ENCODE results near the gene GNL1.
"Not testable (repeated sequence)": the region's sequence is repeated elsewhere in the genome, so short reads cannot be mapped to it uniquely, and the experiment has no call there.

Gene GNL1

GRCh38 chr6:30511169-30511546 is 45.1 kb downstream of the GNL1 start:
- H3K27me3 ChIP-seq (ENCODE audit: insufficient read depth, insufficient read length), result no peaks in the 10 kb centered on the region
- no peak for TF ChIP-seq ZNF274 (IDR thresholded peaks at IDR 0.05; ENCODE audit: low read depth, low read length)
- TF ChIP-seq YY1 (IDR thresholded peaks at IDR 0.05; ENCODE audit: insufficient read depth, insufficient read length), result no peak
- TF ChIP-seq SUZ12 (IDR thresholded peaks at IDR 0.05; ENCODE audit: extremely low read depth, insufficient read depth, insufficient read length), result no peak
- no peaks in the 10 kb centered on the region for H3K4me1 ChIP-seq (ENCODE audit: insufficient read depth, insufficient read length)
- no peak overlapping the region for H3K4me3 ChIP-seq (ENCODE audit: insufficient read length, low read depth)
- H3K36me3 ChIP-seq (ENCODE audit: insufficient read depth, insufficient read length, low read length), result no peaks in the 10 kb centered on the region
- H3K9ac ChIP-seq (ENCODE audit: insufficient read length, low read depth), result no peak overlapping the region
- H3K9me3 ChIP-seq (ENCODE audit: insufficient read depth, low read length), result no peaks in the 10 kb centered on the region
- no peak for DNase-seq (ENCODE audit: low read depth, low spot score)

GRCh38 chr6:30510419-30511168 is 45.7 kb downstream of the GNL1 start:
- Histone ChIP-seq H3K9ac (ENCODE audit: insufficient read length, low read depth) (no peak overlapping the region), H3K36me3 (ENCODE audit: insufficient read depth, insufficient read length, low read length) (no peaks in the 10 kb centered on the region), H3K4me1 (ENCODE audit: insufficient read depth, insufficient read length) (no peaks in the 10 kb centered on the region), H3K9me3 (ENCODE audit: insufficient read depth, low read length) (no peaks in the 10 kb centered on the region), H3K4me3 (ENCODE audit: insufficient read length, low read depth) (no peak overlapping the region), H3K27me3 (ENCODE audit: insufficient read depth, insufficient read length) (no peaks in the 10 kb centered on the region)
- TF ChIP-seq YY1 (IDR thresholded peaks at IDR 0.05; ENCODE audit: insufficient read depth, insufficient read length), result no peak
- TF ChIP-seq ZNF274 (IDR thresholded peaks at IDR 0.05; ENCODE audit: low read depth, low read length), result no peak
- no peak for TF ChIP-seq SUZ12 (IDR thresholded peaks at IDR 0.05; ENCODE audit: extremely low read depth, insufficient read depth, insufficient read length)
- no peak for DNase-seq (ENCODE audit: low read depth, low spot score)

- Histone ChIP-seq H3K36me3 (ENCODE audit: insufficient read depth, insufficient read length, low read length) (no peaks in the 10 kb centered on the region), H3K4me3 (ENCODE audit: insufficient read length, low read depth) (no peak overlapping the region), H3K9me3 (ENCODE audit: insufficient read depth, low read length) (no peaks in the 10 kb centered on the region), H3K4me1 (ENCODE audit: insufficient read depth, insufficient read length) (no peaks in the 10 kb centered on the region), H3K27me3 (ENCODE audit: insufficient read depth, insufficient read length) (no peaks in the 10 kb centered on the region), H3K9ac (ENCODE audit: insufficient read length, low read depth) (no peak overlapping the region)
- DNase-seq (ENCODE audit: low read depth, low spot score), result no peak
- TF ChIP-seq SUZ12 (IDR thresholded peaks at IDR 0.05; ENCODE audit: extremely low read depth, insufficient read depth, insufficient read length) (no peak), ZNF274 (IDR thresholded peaks at IDR 0.05; ENCODE audit: low read depth, low read length) (no peak), YY1 (IDR thresholded peaks at IDR 0.05; ENCODE audit: insufficient read depth, insufficient read length) (no peak)
Measured at GRCh38 chr6:30508890-30509736, 47.2 kb downstream of the GNL1 start.

- Histone ChIP-seq H3K36me3 (ENCODE audit: insufficient read depth, insufficient read length, low read length) (no peaks in the 10 kb centered on the region), H3K4me3 (ENCODE audit: insufficient read length, low read depth) (no peak overlapping the region), H3K27me3 (ENCODE audit: insufficient read depth, insufficient read length) (no peaks in the 10 kb centered on the region), H3K4me1 (ENCODE audit: insufficient read depth, insufficient read length) (no peaks in the 10 kb centered on the region), H3K9ac (ENCODE audit: insufficient read length, low read depth) (no peak overlapping the region), H3K9me3 (ENCODE audit: insufficient read depth, low read length) (no peaks in the 10 kb centered on the region)
- TF ChIP-seq YY1 (IDR thresholded peaks at IDR 0.05; ENCODE audit: insufficient read depth, insufficient read length), result no peak
- TF ChIP-seq ZNF274 (IDR thresholded peaks at IDR 0.05; ENCODE audit: low read depth, low read length), result no peak
- no peak for TF ChIP-seq SUZ12 (IDR thresholded peaks at IDR 0.05; ENCODE audit: extremely low read depth, insufficient read depth, insufficient read length)
- no peak for DNase-seq (ENCODE audit: low read depth, low spot score)
Measured at GRCh38 chr6:30507849-30508827, 48.2 kb downstream of the GNL1 start.

- Histone ChIP-seq H3K4me3 (ENCODE audit: insufficient read length, low read depth) (no peak overlapping the region), H3K4me1 (ENCODE audit: insufficient read depth, insufficient read length) (peaks cover 2% of the 10 kb centered on the region), H3K9me3 (ENCODE audit: insufficient read depth, low read length) (no peaks in the 10 kb centered on the region), H3K27me3 (ENCODE audit: insufficient read depth, insufficient read length) (no peaks in the 10 kb centered on the region), H3K36me3 (ENCODE audit: insufficient read depth, insufficient read length, low read length) (no peaks in the 10 kb centered on the region), H3K9ac (ENCODE audit: insufficient read length, low read depth) (no peak overlapping the region)
- no peak for DNase-seq (ENCODE audit: low read depth, low spot score)
- no peak for TF ChIP-seq YY1 (IDR thresholded peaks at IDR 0.05; ENCODE audit: insufficient read depth, insufficient read length)
- no peak for TF ChIP-seq SUZ12 (IDR thresholded peaks at IDR 0.05; ENCODE audit: extremely low read depth, insufficient read depth, insufficient read length)
- no peak for TF ChIP-seq ZNF274 (IDR thresholded peaks at IDR 0.05; ENCODE audit: low read depth, low read length)
Measured at GRCh38 chr6:30500421-30501355, 55.6 kb downstream of the GNL1 start.

- H3K9ac ChIP-seq (ENCODE audit: insufficient read length, low read depth); DNase-seq (ENCODE audit: low read depth, low spot score); H3K27me3 ChIP-seq (ENCODE audit: insufficient read depth, insufficient read length); H3K36me3 ChIP-seq (ENCODE audit: insufficient read depth, insufficient read length, low read length); H3K4me3 ChIP-seq (ENCODE audit: insufficient read length, low read depth); H3K4me1 ChIP-seq (ENCODE audit: insufficient read depth, insufficient read length); H3K9me3 ChIP-seq (ENCODE audit: insufficient read depth, low read length): not testable (repeated sequence)
Measured at GRCh38 chr6:30498705-30499104, 57.6 kb downstream of the GNL1 start.
